Hypothalamus (tissue), 51 donors: ENCODE data around the gene TMEM41B.
A peak's percentile ranks its signal among the peaks of the same experiment; 100 is the strongest.

ENCODE experiments used
- DNase-seq, 51 donors: peaks; one replicate each; lab custom pipeline; 2025; lab: John Stamatoyannopoulos, UW

TMEM41B gene

GRCh38 chr11:9310485-9311090 is 3.8 kb downstream of the TMEM41B start:
- no peak for DNase-seq

DNA sequence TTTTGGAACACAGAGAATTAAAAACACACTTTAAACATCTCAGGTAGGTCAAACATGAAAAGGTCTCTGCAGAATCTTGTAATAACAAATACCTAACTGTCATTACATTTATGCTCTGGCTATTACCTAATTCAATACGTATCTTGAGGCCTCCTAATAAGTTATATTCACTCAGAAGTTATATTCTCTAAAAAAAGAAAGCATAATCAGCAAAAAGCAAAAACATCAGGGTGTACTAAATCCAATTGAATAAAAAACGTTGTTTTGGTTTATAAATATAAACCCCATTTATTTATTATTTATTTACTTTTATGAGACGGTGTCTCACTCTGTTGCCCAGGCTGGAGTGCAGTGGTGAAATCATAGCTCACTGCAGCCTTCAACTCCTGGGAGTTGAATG is 10.2 kb downstream of the TMEM41B start:
- DNase-seq, result no peak

- no peak for DNase-seq
These were observed 11.9 kb downstream of the TMEM41B start for GRCh38 chr11:9302448-9302847.

DNA sequence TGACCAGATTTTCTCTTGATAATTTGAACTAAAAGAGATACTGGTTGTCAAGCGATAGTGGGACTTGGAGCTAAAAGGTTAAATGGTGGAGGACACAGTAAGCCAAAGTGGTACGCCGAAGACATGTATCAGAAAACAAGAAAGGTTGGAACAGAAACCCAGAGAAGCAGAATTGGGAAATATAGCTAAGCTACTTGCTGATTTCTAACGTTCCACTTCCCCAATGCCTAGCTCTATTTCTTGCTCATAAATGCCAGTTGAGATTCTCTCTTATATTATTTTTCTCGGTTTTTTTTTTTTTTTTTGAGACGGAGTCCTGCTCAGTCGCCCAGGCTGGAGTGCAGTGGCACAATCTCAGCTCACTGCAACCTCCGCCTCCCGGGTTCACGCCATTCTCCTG is 12.7 kb downstream of the TMEM41B start:
- DNase-seq, result no peak

- DNase-seq, result no peak
These were observed 20.7 kb downstream of the TMEM41B start for GRCh38 chr11:9293646-9294045.

DNA sequence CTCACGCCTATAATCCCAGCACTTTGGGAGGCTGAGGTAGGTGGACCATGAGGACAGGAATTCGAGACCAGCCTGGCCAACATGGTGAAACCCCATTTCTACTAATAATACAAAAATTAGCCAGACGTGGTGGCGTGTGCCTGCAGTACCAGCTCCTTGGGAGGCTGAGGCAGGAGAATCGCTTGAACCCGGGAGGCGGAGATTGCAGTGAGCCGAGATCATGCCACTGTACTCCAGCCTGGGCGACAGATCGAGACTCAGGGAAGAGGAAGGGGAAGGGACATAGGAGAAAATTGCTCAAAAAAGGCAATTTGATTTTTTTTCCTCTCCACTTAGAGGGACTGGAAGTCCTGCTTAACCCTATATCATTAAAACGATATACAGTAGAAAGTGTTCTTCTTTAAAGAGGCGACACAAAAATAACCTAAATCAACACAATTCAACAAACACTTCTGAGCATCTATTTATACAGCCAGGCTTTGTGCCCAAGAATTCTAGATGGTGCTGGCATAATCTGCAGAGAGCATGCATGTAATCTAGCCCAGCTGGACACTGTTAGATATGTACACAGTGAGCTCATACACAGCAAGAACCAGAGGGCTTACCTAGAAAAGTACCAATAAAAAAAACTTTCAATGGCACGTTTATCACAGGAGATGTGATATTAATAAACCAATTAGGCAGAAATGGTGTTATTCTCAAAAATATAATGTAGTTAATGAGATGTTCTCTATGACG is 28.4 kb downstream of the TMEM41B start:
- DNase-seq, result no peak

- no peak for DNase-seq
These were observed 33.6 kb downstream of the TMEM41B start for GRCh38 chr11:9280655-9281301.

DNA sequence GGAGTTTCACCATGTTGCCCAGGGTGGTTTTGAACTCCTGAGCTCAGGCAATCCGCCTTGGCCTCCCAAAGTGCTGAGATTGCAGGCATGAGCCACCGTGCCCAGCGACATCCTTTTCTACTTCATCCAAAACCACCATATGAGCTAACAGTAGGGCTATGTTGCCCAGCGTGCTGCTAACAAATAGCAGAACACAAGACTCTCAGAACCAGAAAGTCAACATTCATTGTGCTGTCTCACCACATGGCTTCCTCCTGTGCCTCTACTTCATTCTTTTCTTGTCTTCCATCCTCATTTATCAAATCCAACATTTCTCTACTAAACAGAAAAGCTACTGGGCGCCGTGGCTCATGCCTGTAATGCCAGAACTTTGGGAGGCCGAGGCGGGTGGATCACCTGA is 37.2 kb downstream of the TMEM41B start:
- DNase-seq, result no peak

- DNase-seq, result no peak
These were observed 37.8 kb downstream of the TMEM41B start for GRCh38 chr11:9276571-9276970.

- no peak for DNase-seq
These were observed 39.7 kb downstream of the TMEM41B start for GRCh38 chr11:9274499-9275258.

DNA sequence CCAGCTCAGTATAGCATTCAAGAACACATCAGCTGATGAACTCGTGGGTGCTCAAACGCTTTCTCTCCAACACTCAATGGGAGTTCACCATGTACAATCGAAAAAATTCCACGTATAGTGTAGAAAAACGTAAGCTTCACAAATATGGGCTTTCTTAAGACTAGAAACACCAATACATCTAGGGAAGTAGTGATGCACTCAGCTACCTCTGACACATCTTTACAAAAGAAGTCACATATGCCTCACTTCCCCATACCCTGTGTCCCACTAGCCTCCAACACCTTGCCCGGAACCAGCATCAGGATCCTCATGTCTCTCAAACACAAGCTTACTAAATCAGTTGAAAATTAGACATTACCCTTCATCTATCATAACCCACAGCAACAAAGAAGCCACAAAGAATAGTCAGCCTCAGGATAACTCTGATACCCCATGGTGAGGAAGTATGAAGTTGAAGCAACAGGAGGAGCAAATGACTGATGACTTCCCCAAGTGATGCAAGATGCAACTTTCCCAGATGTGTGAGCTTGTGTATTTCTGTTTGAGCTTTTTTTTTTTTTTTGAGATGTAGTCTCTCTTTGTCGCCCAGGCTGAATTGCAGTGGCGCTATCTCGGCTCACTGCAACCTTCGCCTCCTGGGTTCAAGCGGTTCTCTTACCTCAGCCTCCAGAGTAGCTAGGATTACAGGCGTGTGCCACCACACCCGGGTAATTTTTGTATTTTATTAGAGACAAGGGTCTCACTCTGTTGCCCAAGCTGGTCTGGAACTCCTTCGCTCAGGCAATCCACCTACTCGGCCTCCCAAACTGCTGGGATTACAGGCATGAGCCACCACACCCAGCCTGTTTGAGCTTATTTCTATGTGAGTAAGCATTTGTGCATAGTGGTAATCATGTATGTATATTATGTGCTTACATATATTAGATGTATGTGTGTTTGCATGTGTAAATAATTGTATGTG is 40.7 kb downstream of the TMEM41B start:
- no peak for DNase-seq

DNA sequence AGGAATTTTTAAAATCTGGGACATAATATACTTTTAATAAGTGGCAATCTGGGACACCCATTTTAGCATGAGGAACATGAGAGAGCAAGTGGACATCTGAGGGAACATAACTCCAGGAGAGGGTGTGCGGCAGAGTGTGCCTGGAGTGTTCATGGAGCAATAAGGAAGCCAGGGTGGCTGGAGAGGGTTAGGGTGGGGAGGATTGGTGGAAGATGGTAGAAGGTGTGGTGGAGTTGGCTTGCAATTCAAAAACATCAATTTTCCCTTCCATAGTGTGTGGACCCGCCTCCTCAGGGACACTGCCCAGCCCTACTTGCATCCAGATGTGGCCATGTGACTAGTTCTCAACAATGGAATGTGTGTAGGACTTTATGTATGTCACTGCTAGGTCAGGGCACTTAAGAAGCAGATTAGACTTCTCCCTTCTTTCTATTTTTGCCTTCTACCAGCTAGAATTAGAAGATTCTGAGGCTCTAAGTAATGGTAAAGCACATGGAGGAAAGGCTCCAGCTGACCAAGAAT is 44.8 kb downstream of the TMEM41B start:
- DNase-seq, result no peak

GRCh38 chr11:9267680-9268079 is 46.7 kb downstream of the TMEM41B start:
- no peak for DNase-seq

DNA sequence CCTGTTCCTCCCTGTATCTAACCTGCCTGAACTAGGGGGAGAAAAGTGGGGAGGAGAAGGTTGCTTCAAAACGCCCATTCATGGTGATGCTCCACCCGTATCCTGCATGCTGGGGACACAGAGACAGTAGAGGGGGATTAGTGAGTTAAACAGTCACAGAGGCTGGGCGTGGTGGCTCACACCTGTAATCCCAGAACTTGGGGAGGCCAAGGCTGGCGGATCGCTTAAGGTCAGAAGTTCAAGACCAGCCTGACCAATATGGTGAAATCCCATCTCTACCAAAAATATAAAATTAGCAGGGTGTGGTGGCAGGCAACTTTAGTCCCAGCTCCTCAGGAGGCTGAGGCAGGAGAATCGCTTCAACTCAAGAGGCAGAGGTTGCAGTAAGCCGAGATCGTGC is 47.5 kb downstream of the TMEM41B start:
- no peak for DNase-seq

DNA sequence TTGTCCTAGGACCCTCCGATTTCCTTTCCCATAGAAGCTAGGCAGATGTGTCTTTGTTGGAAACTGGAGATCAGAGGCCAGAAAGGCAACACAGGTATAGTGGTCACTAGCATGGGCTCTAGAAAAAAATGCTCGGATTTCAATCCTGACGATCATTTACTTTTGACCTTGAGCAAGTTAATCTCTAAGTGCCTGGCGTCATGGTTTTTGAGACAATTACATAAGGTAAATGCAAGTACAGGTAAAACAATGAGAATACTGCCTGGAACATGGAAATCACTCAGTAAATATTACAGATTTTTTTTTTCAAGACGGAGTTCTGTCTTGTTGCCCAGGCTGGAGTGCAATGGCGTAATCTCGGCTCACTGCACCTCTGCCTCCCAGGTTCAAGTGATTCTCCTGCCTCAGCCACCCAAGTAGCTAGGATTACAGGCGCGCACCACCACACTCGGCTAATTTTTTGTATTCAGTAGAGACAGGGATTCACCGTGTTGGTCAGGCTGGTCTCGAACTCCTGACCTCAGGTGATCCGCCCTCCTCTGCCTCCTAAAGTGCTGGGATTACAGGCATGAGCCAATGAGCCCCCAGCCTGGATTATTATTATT is 48.2 kb downstream of the TMEM41B start:
- no peak for DNase-seq

GRCh38 chr11:9265211-9266131 is 48.9 kb downstream of the TMEM41B start, which contains the start of gene DENND5A:
DENND5A (minus strand) TSS chr11:9265350; CDS start chr11:9265069, 281 bp downstream.
- peak; percentile 30 to 94 (median 82) for DNase-seq

GRCh38 chr11:9264316-9265210 is 49.8 kb downstream of the TMEM41B start:
- DNase-seq, result peak in 47 of 51 donors; percentile 6 to 83 (median 36)
